ENCODE results near the gene SS18L1. TPM values are rescaled to one million over a fixed set of nuclear protein-coding genes. Genes with fewer than 3 reads are reported as not detected.

Gene SS18L1
- total and polyA plus RNA-seq, 2 experiments from 2014 or later: 6.5 to 32.6 TPM

GRCh38 chr20:62222266-62222850 is 78.8 kb downstream of the SS18L1 start (continued):
- TF ChIP-seq, protein P1, sequence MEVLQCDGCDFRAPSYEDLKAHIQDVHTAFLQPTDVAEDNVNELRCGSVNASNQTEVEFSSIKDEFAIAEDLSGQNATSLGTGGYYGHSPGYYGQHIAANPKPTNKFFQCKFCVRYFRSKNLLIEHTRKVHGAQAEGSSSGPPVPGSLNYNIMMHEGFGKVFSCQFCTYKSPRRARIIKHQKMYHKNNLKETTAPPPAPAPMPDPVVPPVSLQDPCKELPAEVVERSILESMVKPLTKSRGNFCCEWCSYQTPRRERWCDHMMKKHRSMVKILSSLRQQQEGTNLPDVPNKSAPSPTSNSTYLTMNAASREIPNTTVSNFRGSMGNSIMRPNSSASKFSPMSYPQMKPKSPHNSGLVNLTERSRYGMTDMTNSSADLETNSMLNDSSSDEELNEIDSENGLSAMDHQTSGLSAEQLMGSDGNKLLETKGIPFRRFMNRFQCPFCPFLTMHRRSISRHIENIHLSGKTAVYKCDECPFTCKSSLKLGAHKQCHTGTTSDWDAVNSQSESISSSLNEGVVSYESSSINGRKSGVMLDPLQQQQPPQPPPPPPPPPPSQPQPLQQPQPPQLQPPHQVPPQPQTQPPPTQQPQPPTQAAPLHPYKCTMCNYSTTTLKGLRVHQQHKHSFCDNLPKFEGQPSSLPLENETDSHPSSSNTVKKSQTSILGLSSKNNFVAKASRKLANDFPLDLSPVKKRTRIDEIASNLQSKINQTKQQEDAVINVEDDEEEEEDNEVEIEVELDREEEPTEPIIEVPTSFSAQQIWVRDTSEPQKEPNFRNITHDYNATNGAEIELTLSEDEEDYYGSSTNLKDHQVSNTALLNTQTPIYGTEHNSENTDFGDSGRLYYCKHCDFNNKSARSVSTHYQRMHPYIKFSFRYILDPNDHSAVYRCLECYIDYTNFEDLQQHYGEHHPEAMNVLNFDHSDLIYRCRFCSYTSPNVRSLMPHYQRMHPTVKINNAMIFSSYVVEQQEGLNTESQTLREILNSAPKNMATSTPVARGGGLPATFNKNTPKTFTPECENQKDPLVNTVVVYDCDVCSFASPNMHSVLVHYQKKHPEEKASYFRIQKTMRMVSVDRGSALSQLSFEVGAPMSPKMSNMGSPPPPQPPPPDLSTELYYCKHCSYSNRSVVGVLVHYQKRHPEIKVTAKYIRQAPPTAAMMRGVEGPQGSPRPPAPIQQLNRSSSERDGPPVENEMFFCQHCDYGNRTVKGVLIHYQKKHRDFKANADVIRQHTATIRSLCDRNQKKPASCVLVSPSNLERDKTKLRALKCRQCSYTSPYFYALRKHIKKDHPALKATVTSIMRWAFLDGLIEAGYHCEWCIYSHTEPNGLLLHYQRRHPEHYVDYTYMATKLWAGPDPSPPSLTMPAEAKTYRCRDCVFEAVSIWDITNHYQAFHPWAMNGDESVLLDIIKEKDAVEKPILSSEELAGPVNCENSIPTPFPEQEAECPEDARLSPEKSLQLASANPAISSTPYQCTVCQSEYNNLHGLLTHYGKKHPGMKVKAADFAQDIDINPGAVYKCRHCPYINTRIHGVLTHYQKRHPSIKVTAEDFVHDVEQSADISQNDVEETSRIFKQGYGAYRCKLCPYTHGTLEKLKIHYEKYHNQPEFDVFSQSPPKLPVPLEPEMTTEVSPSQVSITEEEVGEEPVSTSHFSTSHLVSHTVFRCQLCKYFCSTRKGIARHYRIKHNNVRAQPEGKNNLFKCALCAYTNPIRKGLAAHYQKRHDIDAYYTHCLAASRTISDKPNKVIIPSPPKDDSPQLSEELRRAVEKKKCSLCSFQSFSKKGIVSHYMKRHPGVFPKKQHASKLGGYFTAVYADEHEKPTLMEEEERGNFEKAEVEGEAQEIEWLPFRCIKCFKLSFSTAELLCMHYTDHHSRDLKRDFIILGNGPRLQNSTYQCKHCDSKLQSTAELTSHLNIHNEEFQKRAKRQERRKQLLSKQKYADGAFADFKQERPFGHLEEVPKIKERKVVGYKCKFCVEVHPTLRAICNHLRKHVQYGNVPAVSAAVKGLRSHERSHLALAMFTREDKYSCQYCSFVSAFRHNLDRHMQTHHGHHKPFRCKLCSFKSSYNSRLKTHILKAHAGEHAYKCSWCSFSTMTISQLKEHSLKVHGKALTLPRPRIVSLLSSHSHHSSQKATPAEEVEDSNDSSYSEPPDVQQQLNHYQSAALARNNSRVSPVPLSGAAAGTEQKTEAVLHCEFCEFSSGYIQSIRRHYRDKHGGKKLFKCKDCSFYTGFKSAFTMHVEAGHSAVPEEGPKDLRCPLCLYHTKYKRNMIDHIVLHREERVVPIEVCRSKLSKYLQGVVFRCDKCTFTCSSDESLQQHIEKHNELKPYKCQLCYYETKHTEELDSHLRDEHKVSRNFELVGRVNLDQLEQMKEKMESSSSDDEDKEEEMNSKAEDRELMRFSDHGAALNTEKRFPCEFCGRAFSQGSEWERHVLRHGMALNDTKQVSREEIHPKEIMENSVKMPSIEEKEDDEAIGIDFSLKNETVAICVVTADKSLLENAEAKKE (CRISPR knock-in tag; IDR thresholded peaks at IDR 0.05): no peak
- TF ChIP-seq, protein P2, sequence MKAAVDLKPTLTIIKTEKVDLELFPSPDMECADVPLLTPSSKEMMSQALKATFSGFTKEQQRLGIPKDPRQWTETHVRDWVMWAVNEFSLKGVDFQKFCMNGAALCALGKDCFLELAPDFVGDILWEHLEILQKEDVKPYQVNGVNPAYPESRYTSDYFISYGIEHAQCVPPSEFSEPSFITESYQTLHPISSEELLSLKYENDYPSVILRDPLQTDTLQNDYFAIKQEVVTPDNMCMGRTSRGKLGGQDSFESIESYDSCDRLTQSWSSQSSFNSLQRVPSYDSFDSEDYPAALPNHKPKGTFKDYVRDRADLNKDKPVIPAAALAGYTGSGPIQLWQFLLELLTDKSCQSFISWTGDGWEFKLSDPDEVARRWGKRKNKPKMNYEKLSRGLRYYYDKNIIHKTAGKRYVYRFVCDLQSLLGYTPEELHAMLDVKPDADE (IDR thresholded peaks at IDR 0.05): no peak
- TF ChIP-seq EZH2phosphoT487 (IDR thresholded peaks at IDR 0.05; ENCODE audit: unreplicated experiment) (no peak), REST (IDR thresholded peaks at IDR 0.05; ENCODE audit: unreplicated experiment) (no peak)
